ENCODE data around the gene GREB1L.
"Not testable (repeated sequence)": the region's sequence is repeated elsewhere in the genome, so short reads cannot be mapped to it uniquely, and the experiment has no call there.

The GREB1L gene

GRCh38 chr18:21363348-21363747 lies 121.3 kb downstream of the GREB1L start:
- H3K9me3 ChIP-seq (ENCODE audit: control insufficient read depth, insufficient read depth, low read depth, low read length), result no peaks in the 10 kb centered on the region
- H3K4me1 ChIP-seq (ENCODE audit: control insufficient read depth, insufficient read depth, low read length), result peaks cover 42% of the 10 kb centered on the region
- no peaks in the 10 kb centered on the region for H3K27me3 ChIP-seq (ENCODE audit: control insufficient read depth, insufficient read depth, low read length)
- H3K36me3 ChIP-seq (ENCODE audit: control insufficient read depth, insufficient read depth, low read length), result no peaks in the 10 kb centered on the region
- H3K27ac ChIP-seq (ENCODE audit: low read depth, low read length), result no peak overlapping the region
- peak overlapping the region; percentile 45 for H3K9ac ChIP-seq (ENCODE audit: low read length)
- peak overlapping the region; percentile 34; the same call in 1 of the 2 replicates for H3K4me3 ChIP-seq (ENCODE audit: low read depth, low read length)

GRCh38 chr18:21364471-21364870 lies 122.4 kb downstream of the GREB1L start:
- no peak overlapping the region for H3K27ac ChIP-seq (ENCODE audit: low read depth, low read length)
- H3K9ac ChIP-seq (ENCODE audit: low read length), result no peak overlapping the region
- no peaks in the 10 kb centered on the region for H3K36me3 ChIP-seq (ENCODE audit: control insufficient read depth, insufficient read depth, low read length)
- no peaks in the 10 kb centered on the region for H3K9me3 ChIP-seq (ENCODE audit: control insufficient read depth, insufficient read depth, low read depth, low read length)
- H3K27me3 ChIP-seq (ENCODE audit: control insufficient read depth, insufficient read depth, low read length), result no peaks in the 10 kb centered on the region
- H3K4me1 ChIP-seq (ENCODE audit: control insufficient read depth, insufficient read depth, low read length), result peaks cover 52% of the 10 kb centered on the region
- peak overlapping the region; percentile 22; the same call in 1 of the 2 replicates for H3K4me3 ChIP-seq (ENCODE audit: low read depth, low read length)

- H3K4me3 ChIP-seq (ENCODE audit: low read depth, low read length), result no peak overlapping the region
Observed at GRCh38 chr18:21366896-21367295, 124.9 kb downstream of the GREB1L start.

GRCh38 chr18:21369146-21369545 lies 127.1 kb downstream of the GREB1L start:
- peaks cover 30% of the 10 kb centered on the region for H3K4me1 ChIP-seq (ENCODE audit: control insufficient read depth, insufficient read depth, low read length)
- H3K36me3 ChIP-seq (ENCODE audit: control insufficient read depth, insufficient read depth, low read length), result no peaks in the 10 kb centered on the region
- no peak overlapping the region for H3K9ac ChIP-seq (ENCODE audit: low read length)
- no peaks in the 10 kb centered on the region for H3K27me3 ChIP-seq (ENCODE audit: control insufficient read depth, insufficient read depth, low read length)
- no peak overlapping the region for H3K4me3 ChIP-seq (ENCODE audit: low read depth, low read length)
- no peaks in the 10 kb centered on the region for H3K9me3 ChIP-seq (ENCODE audit: control insufficient read depth, insufficient read depth, low read depth, low read length)
- H3K27ac ChIP-seq (ENCODE audit: low read depth, low read length), result no peak overlapping the region

More at GRCh38 chr18:21366896-21367295, 124.9 kb downstream of the GREB1L start:
- Histone ChIP-seq H3K27me3 (ENCODE audit: control insufficient read depth, insufficient read depth, low read length) (no peaks in the 10 kb centered on the region), H3K36me3 (ENCODE audit: control insufficient read depth, insufficient read depth, low read length) (no peaks in the 10 kb centered on the region), H3K4me1 (ENCODE audit: control insufficient read depth, insufficient read depth, low read length) (peaks cover 43% of the 10 kb centered on the region), H3K9me3 (ENCODE audit: control insufficient read depth, insufficient read depth, low read depth, low read length) (no peaks in the 10 kb centered on the region), H3K27ac (ENCODE audit: low read depth, low read length) (no peak overlapping the region), H3K9ac (ENCODE audit: low read length) (no peak overlapping the region)

- not testable (repeated sequence) for H3K27ac ChIP-seq (ENCODE audit: low read depth, low read length); H3K4me3 ChIP-seq (ENCODE audit: low read depth, low read length); H3K9me3 ChIP-seq (ENCODE audit: control insufficient read depth, insufficient read depth, low read depth, low read length); H3K9ac ChIP-seq (ENCODE audit: low read length); H3K36me3 ChIP-seq (ENCODE audit: control insufficient read depth, insufficient read depth, low read length); H3K27me3 ChIP-seq (ENCODE audit: control insufficient read depth, insufficient read depth, low read length)
- H3K4me1 ChIP-seq (ENCODE audit: control insufficient read depth, insufficient read depth, low read length), result peaks cover 27% of the 10 kb centered on the region
Observed at GRCh38 chr18:21369597-21369996, 127.6 kb downstream of the GREB1L start.

- peaks cover 8% of the 10 kb centered on the region for H3K4me1 ChIP-seq (ENCODE audit: control insufficient read depth, insufficient read depth, low read length)
- H3K27me3 ChIP-seq (ENCODE audit: control insufficient read depth, insufficient read depth, low read length), result peaks cover 80% of the 10 kb centered on the region
- no peaks in the 10 kb centered on the region for H3K36me3 ChIP-seq (ENCODE audit: control insufficient read depth, insufficient read depth, low read length)
- H3K27ac ChIP-seq (ENCODE audit: low read depth, low read length), result no peak overlapping the region
- no peaks in the 10 kb centered on the region for H3K9me3 ChIP-seq (ENCODE audit: control insufficient read depth, insufficient read depth, low read depth, low read length)
- H3K9ac ChIP-seq (ENCODE audit: low read length), result no peak overlapping the region
- no peak overlapping the region for H3K4me3 ChIP-seq (ENCODE audit: low read depth, low read length)
Observed at GRCh38 chr18:21383031-21383430, 141.0 kb downstream of the GREB1L start.

GRCh38 chr18:21386523-21387240 lies 144.7 kb downstream of the GREB1L start:
- Histone ChIP-seq H3K9ac (ENCODE audit: low read length) (no peak overlapping the region), H3K27ac (ENCODE audit: low read depth, low read length) (no peak overlapping the region), H3K4me1 (ENCODE audit: control insufficient read depth, insufficient read depth, low read length) (peaks cover 12% of the 10 kb centered on the region), H3K4me3 (ENCODE audit: low read depth, low read length) (no peak overlapping the region), H3K9me3 (ENCODE audit: control insufficient read depth, insufficient read depth, low read depth, low read length) (no peaks in the 10 kb centered on the region), H3K27me3 (ENCODE audit: control insufficient read depth, insufficient read depth, low read length) (peaks cover 97% of the 10 kb centered on the region), H3K36me3 (ENCODE audit: control insufficient read depth, insufficient read depth, low read length) (no peaks in the 10 kb centered on the region)

- H3K4me3 ChIP-seq (ENCODE audit: low read depth, low read length), result no peak overlapping the region
- no peaks in the 10 kb centered on the region for H3K36me3 ChIP-seq (ENCODE audit: control insufficient read depth, insufficient read depth, low read length)
- H3K27me3 ChIP-seq (ENCODE audit: control insufficient read depth, insufficient read depth, low read length), result peaks cover 95% of the 10 kb centered on the region
- no peak overlapping the region for H3K27ac ChIP-seq (ENCODE audit: low read depth, low read length)
- H3K9ac ChIP-seq (ENCODE audit: low read length), result no peak overlapping the region
- H3K4me1 ChIP-seq (ENCODE audit: control insufficient read depth, insufficient read depth, low read length), result peaks cover 12% of the 10 kb centered on the region
- H3K9me3 ChIP-seq (ENCODE audit: control insufficient read depth, insufficient read depth, low read depth, low read length), result no peaks in the 10 kb centered on the region
Observed at GRCh38 chr18:21387886-21388285, 145.9 kb downstream of the GREB1L start.

GRCh38 chr18:21389283-21389682 lies 147.3 kb downstream of the GREB1L start:
- Histone ChIP-seq H3K4me1 (ENCODE audit: control insufficient read depth, insufficient read depth, low read length) (peaks cover 12% of the 10 kb centered on the region), H3K36me3 (ENCODE audit: control insufficient read depth, insufficient read depth, low read length) (no peaks in the 10 kb centered on the region), H3K27ac (ENCODE audit: low read depth, low read length) (no peak overlapping the region), H3K9ac (ENCODE audit: low read length) (no peak overlapping the region), H3K27me3 (ENCODE audit: control insufficient read depth, insufficient read depth, low read length) (peaks cover 95% of the 10 kb centered on the region), H3K9me3 (ENCODE audit: control insufficient read depth, insufficient read depth, low read depth, low read length) (no peaks in the 10 kb centered on the region), H3K4me3 (ENCODE audit: low read depth, low read length) (no peak overlapping the region)

- no peaks in the 10 kb centered on the region for H3K9me3 ChIP-seq (ENCODE audit: control insufficient read depth, insufficient read depth, low read depth, low read length)
- H3K36me3 ChIP-seq (ENCODE audit: control insufficient read depth, insufficient read depth, low read length), result no peaks in the 10 kb centered on the region
- H3K27ac ChIP-seq (ENCODE audit: low read depth, low read length), result no peak overlapping the region
- peaks cover 12% of the 10 kb centered on the region for H3K4me1 ChIP-seq (ENCODE audit: control insufficient read depth, insufficient read depth, low read length)
- H3K9ac ChIP-seq (ENCODE audit: low read length), result no peak overlapping the region
- H3K4me3 ChIP-seq (ENCODE audit: low read depth, low read length), result no peak overlapping the region
- H3K27me3 ChIP-seq (ENCODE audit: control insufficient read depth, insufficient read depth, low read length), result peaks cover 93% of the 10 kb centered on the region
Observed at GRCh38 chr18:21389903-21390302, 147.9 kb downstream of the GREB1L start.

- H3K9ac ChIP-seq (ENCODE audit: low read length), result no peak overlapping the region
- no peaks in the 10 kb centered on the region for H3K9me3 ChIP-seq (ENCODE audit: control insufficient read depth, insufficient read depth, low read depth, low read length)
- H3K27ac ChIP-seq (ENCODE audit: low read depth, low read length), result no peak overlapping the region
- H3K4me3 ChIP-seq (ENCODE audit: low read depth, low read length), result no peak overlapping the region
- no peaks in the 10 kb centered on the region for H3K36me3 ChIP-seq (ENCODE audit: control insufficient read depth, insufficient read depth, low read length)
- H3K27me3 ChIP-seq (ENCODE audit: control insufficient read depth, insufficient read depth, low read length), result peaks cover 86% of the 10 kb centered on the region
- peaks cover 12% of the 10 kb centered on the region for H3K4me1 ChIP-seq (ENCODE audit: control insufficient read depth, insufficient read depth, low read length)
Observed at GRCh38 chr18:21391074-21391673, 149.1 kb downstream of the GREB1L start.

Measured in HUES6 (cell line).